HG02610 (cell line): ENCODE measurements around the gene BIRC6.
"Not testable (repeated sequence)": the region's sequence is repeated elsewhere in the genome, so short reads cannot be mapped to it uniquely, and the experiment has no call there.

Source experiments
- ATAC-seq: cut with Tn5 transposase; IDR thresholded peaks from one replicate; pipeline ENCODE4 v1.9.1; 2021; ENCODE audit warnings: mild to moderate bottlenecking, moderate library complexity; ENCODE audit not compliant: unreplicated experiment

The BIRC6 gene

DNA sequence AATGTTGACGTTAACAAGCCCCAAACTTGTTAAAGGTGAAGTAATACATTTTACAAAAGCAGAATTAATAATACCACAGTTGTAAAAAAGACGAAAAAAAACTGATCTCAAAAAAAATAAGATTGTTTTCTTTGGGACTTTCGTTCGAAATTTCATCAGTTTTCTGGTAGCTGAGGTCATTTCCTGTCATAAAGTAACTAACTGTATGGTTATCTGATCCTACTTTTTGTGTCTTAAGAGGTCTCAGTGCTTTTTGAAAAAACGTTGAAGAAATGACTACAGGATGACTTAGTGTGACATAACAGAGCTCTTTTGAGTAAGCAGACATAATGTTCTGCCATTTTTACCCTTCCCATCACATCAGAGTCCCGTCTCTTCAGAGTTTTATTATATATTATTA, 79.3 kb downstream of the BIRC6 start:
- ATAC-seq = no peak

GRCh38 chr2:32442020-32442467, 85.2 kb downstream of the BIRC6 start:
- no peak for ATAC-seq

DNA sequence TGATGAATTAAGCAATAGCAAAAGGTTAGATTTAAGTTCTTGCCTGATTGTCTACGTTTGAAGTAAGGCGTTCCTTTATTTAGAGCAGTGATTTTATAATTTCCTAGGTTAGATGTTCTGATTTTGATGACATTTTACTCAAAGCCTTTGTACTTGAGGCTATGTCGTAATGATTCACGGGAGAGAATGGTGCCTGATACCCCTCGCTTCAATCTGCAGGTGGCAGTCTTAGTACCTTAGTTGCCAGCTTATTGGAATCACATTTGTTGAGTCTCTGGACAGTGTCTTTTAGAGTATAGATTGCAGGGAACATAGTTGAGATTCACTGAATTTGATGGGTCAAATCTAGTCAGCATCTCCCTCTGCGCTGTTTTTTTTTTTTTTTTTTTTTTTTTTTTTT, 89.5 kb downstream of the BIRC6 start:
- ATAC-seq = no peak

DNA sequence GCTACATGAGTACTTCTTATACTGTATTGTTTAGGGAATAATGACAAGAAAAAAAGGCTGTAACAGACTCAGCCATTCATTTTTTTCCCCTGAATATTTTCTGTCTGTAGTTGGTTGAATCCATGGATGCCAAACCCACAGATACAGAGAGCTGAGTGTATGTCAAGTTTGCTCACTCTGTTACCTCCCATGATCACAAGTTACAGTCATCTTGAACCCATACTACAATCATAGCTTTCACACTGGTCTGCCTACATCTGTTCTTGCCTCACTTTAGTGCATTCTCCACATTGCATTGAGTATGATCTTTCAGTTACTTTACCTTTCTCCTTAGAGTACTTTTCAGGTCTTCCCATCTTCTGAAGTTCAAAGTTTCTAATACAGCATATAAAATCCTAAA, 94.0 kb downstream of the BIRC6 start:
- no peak for ATAC-seq

- ATAC-seq = no peak
These were observed 95.7 kb downstream of the BIRC6 start for GRCh38 chr2:32452338-32453064.

DNA sequence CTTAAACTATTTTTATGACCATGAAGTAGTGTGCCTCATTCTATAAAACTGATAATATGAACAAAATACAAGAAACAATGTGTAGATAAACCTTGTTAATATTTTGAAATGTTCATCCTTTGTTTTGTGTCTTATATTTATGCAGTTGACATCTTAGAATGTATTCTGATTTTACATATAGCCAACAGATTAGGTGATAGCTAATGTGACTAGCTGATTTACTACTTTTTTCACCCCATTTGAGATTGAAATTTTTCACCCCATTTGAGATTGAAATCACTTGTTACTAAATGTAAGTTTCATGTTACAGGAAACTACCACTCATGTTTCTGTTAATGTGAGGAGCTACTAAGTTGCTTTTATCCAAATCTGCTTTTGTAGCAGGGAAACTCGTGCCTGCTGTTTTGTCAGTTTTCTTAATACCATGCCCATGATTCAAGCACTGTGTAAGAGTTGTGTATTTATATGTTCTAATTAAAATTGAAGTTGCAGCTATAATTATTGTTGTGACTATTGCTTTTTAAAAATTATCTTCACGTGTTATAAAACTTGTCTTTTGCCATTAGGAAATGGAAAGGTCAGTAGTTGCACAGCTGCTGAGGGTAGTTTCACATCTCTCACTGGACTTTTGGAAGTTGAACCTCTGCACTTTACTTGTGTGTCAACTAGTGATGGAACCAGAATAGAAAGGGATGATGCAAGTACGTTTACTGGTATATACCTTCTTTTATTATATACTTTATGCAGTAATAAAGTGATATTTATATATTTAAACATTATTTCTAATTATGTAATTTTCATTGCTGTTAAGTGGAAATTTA, 96.6 kb downstream of the BIRC6 start:
- ATAC-seq = no peak

GRCh38 chr2:32455816-32456215, 99.0 kb downstream of the BIRC6 start:
- ATAC-seq = no peak

- ATAC-seq = no peak
These were observed 100.0 kb downstream of the BIRC6 start for GRCh38 chr2:32456808-32457207.

DNA sequence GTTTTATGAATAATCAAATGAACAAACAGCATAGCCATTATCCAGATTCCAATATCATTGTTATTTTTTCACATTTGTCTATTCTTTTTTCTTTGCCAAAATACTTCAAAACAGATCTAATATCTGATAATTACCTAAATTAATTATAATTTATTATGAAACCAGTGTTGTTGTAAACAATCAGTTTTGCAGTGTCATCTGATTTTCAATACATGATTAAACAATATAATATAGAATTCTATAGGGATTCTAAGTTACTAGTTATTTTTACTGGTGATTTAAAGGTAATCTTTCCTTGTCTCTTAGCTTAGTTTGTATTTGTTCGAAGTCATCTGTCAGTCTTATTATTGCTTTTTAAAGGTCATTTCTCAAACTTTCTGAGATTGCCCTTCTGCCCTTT, 101.0 kb downstream of the BIRC6 start:
- ATAC-seq = no peak

- not testable (repeated sequence) for ATAC-seq
These were observed 104.0 kb downstream of the BIRC6 start for GRCh38 chr2:32460861-32461260.

DNA sequence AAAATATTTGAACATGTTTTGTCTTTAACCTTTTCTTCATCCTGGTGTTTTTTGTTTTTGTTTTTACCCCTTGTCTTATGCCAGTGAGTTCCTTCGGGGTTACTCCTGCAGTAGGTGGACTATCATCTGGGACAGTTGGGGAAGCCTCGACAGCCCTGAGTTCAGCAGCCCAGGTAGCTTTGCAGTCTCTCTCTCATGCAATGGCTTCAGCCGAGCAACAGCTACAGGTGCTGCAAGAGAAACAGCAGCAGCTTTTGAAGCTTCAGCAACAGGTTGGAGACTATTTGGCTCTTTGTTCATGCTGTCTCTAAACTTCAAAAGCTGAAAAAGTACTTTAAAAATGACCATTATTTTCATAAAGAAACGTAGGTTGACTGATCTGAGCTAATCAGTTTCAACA, 106.3 kb downstream of the BIRC6 start:
- no peak for ATAC-seq

GRCh38 chr2:32464431-32464830, 107.6 kb downstream of the BIRC6 start:
- ATAC-seq = no peak

DNA sequence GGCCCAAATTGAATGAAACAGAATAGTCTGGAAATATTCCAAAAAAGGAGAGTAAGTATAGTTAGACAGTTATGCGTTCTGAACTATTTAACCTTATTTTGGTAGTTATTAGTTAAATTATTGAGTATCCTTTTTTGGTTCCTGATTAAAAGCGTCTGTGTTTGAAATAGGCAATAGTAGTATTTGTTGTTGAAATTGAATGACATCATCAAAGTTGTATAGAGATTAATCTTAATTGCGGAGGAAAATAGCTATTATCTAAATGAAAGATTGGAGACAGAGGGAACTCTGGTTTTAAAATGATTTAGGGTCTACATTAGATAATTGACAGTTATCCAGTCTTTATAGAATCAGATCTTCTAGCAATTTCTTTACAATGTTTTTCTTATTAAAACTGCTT, 115.8 kb downstream of the BIRC6 start:
- no peak for ATAC-seq

GRCh38 chr2:32474381-32474780, 117.6 kb downstream of the BIRC6 start:
- ATAC-seq = no peak

DNA sequence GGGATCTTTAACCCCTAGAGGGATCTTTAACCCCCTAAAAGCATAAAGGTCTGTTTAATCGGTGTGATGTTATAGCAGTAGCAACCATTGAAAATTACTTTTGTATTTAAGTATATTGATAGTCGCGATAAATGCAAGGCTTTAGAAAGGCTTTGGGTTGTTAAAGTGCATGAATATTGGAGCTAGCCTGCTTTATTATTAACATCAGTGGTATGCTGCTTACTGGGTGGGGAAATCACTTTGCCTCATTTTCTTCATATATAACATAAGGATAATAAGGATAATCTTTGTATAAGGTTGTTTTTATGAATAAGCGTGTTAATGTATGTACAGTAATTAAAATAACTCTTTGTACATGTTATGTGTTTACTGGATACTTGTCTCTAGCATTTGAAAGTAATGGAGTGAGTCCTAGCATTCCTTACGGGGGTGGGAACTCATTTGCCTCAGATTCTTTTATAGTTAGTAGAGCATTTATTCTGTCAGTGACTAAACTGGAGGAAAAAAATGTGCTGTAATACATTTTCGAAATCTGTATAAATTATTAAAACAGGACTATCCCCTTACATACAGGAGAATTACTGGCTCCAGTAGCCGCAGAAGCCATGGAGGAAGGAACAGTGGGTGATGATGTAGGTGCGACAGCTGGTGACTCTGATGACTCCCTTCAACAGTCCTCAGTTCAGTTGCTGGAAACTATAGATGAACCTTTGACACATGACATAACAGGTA, 122.2 kb downstream of the BIRC6 start:
- ATAC-seq = no peak

DNA sequence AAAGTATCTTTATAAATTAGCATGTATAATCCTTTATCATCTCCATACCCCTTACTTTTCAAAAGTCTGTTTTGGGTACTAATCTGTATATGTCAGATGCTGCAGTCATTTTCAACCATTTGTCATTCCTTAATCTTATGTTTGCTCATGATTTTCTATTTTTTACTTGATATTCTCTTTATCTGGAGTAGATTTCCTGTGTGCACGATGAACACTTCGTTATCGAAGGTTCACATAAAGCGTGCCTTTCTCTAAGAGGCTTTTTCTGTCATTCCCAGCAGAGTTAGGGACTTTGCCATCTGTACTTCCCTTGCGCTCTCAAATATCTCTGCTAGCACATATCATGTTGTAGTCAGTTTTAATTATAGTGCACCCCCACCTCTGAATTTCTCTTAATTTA, 123.2 kb downstream of the BIRC6 start:
- no peak for ATAC-seq

GRCh38 chr2:32482471-32482870, 125.6 kb downstream of the BIRC6 start:
- ATAC-seq = no peak

DNA sequence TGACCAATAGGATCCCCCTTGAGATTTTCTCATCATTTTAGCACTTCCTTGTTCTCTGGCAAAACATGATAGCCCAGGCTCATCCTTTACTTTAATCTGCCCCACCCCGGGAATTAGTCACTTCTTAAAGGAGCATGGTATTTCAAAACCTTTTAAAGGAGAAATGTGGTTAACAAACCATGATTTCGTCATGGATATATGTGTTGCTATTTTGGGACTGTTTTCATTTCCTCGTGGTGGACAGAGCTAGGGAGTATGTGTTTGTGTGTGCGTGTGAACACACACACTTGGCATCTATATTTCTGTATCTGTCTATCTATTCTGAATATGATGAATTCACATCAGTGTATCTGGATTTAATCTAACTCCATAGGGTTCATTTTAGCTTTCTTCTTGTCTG, 128.1 kb downstream of the BIRC6 start:
- ATAC-seq = no peak

- no peak for ATAC-seq
These were observed 128.6 kb downstream of the BIRC6 start for GRCh38 chr2:32485399-32485798.

GRCh38 chr2:32489061-32489460, 132.2 kb downstream of the BIRC6 start:
- ATAC-seq = no peak

GRCh38 chr2:32491346-32491745, 134.5 kb downstream of the BIRC6 start:
- no peak for ATAC-seq

DNA sequence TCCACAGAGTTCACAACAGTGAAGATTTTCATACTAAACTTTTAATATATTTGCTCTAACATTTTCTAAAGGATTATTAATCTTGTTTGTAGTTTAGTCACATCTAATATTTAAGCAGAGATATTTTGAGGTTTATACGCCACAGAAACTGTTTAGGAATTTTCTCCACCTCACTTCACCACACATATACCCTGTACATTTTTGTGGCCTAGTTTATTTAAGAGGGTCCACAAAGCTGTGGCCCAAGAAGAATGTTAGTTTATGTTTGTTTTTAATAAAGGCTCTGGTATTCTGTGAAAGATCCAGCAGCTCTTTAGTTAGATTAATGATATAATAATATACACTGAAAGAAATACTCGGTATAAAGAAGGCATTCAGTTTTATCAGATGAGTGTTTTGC, 138.3 kb downstream of the BIRC6 start:
- ATAC-seq = no peak
